Colon (tissue), 2 donors: ENCODE measurements around the gene CEP131.

Source experiments
- FAIRE-seq: peaks from 2 replicates; lab custom pipeline; 2012; peaks lifted over from hg19 to GRCh38; lab: Jason Lieb, UNC
- donor health status: control.
- donor health status: control.

Gene CEP131

DNA sequence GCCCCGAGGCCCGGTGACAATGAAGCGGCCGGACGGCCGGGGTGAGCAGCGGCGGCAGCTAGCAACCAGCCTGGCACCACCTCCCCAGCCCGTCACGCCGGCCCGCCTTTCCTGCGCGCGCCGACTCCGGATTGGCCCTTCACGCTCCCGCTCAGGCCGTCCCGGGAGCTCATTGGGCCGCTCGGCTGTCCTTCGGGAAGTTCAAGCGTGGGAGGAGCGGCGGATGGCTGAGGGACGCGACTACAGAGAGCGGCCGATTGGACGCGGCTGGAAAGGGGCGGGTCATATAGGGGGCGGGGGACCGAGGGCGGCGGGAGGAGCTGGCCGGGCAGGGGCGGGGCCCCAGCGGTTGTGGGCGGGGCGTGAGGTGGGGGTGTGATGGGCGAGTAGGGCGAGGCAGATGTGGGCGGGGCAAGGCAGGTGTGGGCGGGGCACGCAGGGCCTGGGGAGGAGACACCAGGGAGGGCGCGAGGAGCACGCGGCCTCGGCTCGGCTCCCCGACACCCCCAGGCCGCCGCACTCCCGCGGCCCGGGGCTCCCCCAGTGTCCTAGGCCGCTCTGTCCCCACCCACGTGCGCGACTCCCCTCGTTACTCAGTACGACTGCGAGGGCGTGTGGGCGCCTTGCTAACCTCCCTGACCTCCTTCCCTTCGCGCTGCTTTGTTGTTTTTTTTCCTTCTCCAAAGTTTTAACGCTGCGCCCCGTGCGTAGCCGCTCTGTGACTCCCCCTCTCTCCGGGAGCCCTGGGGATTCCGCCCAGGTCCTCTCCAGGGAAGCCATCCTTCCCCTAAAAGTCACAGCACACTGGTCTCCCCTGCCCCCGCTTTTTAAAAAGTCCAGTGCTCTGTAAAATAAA is at the start of gene CEP131:
TSS of gene CEP131 (minus strand) at position 60 of the 856 bp plus-strand sequence. CDS start 2,909 bp downstream, outside the sequence.
- FAIRE-seq, result no peak

DNA sequence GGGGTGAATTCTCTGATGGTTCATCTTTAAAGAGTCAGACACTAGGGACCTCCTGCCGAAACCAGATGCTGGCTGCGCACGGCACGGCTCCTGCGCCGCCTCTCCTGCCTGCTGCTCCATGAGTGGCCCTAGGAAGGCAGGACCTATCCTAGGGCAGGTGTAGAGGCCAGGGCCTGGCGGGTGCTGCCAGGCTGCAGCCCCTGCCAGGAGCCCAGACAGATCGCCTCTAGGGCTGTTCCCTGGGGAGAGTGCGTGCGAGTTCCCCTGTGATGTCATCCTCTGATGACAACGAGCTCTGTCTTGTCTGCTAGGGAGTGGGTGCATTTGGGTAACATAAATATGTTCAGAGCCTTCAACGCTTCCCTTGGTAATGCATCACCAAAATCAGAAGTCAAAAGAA is 48.5 kb upstream of the CEP131 start:
- no peak for FAIRE-seq

DNA sequence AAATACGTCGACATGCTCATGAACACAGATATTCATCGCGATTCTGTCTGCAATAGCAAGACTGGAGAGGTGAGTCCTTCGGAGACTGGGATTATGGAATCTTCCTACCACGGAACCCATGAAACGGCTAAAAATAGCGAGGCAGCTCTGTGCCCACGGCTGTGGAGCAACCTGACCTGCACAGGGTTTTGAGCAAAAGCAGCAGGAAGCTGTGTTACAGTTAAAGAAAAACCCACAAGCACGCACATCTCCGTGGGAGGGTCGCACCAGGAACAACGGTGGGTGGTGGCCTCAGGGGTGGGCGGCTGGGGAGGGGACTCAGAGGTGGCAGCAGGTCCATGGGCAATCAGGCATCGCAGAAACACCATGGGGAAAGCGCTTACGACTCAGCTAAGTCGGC is 47.5 kb upstream of the CEP131 start:
- FAIRE-seq, result no peak

DNA sequence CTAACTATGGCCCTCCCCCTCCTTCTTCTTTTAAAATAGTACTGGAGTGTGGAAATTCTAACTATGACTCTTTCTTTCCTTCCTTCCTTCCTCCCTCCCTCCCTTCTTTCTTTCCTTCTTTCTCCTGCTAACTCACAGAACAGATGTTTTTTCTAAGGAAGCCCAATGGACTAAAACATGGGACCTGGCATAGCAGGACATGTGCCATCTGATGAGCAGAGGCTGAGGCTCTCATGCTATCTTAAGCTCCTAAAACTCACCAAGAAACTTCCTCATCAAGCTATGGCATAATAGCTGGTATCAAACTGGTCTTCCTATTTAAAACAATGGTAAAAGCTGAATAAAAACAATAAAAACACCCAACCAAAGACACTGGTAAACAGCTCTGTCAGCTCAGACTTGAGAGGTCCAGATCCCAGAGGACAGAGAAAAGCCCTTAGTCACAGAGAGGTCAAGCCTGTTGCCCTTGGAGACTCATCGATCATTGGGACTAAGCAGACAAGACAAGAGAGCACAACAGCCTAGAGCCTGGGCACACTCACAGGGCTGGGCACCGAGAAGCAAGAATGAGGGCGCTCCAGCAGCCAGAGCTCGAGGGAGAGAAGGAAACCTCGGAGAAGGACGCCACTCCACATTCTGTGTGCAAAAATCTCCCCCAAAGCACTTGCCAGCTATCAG is 44.8 kb upstream of the CEP131 start:
- FAIRE-seq, result no peak

DNA sequence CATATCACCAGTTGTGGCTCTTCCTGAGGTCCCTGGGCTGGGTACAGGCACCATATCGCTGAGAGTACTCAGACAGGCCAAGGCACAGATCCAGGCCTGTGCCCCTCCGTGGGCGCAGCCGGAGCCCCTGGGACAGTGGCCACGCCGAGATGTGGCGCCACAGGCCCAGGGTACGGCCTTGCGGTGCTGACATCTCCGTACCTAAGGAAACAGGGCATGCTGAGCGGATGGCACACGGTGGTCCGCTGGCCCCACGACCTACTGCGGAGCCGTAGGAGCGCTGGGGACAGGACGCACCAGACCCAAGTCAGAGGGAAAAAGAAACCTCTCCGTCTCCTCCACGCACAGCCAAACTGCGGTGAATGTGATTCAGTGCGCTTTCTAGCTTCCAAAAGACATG is 42.8 kb upstream of the CEP131 start:
- no peak for FAIRE-seq

DNA sequence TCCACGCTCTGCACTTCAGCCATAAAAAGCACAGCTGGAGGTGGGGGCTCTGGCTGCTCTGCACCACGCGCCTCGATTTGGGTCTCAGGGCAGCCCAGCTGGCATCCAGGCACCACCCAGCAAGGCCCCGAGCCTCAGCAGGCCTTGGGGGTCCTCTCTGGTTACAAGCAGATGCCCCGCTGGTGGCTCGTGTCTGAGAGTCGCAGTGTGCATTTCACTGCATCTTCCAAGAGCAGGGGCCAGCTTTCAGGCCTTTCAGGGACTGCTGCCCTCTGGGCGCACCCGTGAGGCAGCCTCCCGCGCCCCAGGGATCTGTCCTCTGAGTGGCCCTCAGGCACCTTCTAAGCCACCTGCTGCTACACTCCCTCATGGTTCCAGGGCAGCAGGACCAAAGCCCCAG is 41.9 kb upstream of the CEP131 start:
- no peak for FAIRE-seq

DNA sequence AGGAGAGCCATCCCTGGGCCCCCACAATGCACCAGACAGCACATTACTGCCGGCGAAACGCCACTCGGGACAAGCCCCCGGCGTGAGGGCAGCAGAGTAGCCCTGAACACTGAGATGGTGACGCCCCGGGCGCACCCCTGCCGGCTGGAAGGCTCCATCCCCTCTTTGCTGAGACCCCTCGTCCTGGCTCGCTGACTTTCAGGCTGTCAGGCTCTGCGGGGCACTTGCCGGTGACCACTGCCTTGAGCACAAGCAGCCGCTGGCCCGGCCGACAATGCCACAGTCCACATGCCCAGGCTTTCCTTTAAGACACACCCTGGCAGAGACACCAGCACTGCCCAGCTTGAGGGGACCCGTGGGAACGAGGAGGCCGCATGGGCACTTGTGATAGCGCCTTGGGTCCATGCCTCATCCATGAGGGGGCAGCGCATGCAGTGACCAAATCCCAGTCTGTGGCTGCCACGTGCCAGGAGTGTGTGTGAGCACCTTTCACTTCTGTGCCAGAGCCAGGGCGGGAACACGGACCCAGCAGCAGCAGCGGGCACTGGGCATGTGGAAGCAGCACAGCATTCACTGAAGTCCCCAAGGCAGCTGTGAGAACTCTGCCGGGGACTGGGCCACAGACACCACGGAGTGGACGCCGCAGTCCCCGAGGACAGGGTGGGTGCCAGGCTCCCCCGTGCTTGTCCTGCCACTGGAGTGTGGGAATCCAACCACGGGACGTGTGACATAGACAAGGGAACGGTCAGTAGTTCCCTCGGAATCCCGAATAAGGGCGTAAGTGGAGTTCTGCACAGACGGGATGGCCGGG is 40.8 kb upstream of the CEP131 start:
- FAIRE-seq, result no peak

DNA sequence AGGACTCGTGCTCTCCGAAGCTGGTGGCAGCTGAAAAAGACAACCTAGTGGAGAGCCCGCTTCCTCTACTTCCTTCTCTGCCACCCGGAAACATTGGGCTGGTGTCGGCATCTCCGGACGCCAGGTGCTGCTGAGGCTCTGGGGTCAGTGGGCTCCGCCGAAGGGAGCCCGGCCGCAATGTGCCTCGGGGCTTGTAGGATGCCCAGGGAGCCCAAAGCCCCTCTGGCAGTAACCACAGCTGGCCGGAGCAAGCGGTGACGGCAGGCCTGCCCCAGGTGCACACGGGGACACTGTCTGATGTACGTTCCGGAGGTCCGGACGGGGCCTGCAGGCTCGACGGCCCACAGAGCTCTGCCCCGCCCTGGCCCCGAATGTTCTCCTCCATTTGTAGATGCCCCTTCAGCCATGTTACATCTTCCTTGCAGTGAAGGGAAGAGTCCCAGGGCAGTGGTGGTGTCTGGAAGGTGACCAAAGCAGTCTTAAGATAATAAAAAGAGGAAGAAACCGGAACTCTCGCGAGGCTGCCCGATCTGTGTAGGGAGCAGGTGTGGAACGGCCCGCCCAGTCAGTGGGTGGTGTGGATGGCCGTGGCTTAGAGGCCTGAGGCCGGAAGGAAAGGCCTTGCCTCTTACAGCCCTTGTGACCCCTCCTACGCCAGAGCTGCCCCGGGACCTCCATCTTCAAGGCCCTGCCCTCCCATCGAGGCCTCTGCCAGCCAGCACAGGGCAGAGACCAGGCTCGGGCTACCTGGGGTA is 39.0 kb upstream of the CEP131 start:
- no peak for FAIRE-seq

DNA sequence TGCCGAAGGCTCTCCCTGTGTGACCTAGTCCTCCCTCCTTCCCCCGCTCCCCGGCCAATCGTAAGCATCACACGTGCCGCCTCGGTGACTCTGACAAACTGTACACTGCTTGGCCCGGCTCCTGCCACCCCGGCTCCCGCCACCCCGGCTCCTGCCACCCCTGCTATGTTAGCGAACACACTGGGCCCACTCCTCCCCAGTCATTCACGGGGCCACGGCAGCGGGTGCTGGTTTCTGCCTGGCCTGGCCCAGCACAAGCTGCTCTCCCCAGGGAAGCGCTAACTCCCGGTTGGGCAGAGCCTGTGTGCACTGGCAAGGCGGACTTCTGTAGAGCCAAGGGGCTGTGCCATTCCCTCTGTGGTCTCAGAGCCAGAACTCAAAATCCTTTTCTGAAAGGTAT is 38.3 kb upstream of the CEP131 start:
- no peak for FAIRE-seq

DNA sequence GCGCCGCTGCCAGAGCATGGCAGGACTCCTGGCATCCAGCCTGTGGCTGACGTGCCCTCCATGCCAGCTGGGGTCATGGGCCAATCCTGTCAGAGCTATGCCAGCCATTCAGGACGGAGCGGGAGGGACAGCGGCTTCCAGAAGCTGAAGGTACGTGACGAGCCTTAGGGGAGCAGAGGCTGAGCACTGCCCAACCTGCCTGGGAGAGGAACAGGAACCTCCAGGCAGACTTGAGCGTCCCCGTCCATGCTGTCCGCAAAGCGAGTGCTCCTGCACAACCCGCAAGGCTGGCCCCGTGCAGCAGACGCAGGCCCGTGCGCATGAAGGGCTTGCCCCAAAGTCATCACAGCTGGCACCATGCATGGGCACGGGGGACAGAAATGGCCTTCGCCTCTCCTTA is 37.9 kb upstream of the CEP131 start:
- no peak for FAIRE-seq

DNA sequence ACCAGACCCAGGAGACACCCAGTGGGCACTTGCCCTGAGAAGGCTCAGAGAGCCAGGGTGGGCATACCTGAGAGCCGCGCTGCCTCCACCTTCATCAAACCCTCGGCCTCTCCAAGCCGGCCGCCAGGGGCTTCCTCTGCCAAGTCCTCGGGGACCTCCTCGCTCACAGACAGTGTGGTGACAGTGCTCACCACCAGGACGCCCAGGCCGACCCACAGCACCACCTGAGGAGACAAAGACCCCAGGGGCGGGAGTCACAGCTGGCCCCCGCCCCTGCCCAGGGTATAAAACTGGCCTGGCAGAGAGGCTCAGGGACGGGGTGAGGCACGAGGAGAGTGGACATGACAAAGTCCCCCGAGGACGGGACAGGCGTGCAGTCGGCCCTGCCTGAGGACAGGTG is 37.4 kb upstream of the CEP131 start:
- no peak for FAIRE-seq

DNA sequence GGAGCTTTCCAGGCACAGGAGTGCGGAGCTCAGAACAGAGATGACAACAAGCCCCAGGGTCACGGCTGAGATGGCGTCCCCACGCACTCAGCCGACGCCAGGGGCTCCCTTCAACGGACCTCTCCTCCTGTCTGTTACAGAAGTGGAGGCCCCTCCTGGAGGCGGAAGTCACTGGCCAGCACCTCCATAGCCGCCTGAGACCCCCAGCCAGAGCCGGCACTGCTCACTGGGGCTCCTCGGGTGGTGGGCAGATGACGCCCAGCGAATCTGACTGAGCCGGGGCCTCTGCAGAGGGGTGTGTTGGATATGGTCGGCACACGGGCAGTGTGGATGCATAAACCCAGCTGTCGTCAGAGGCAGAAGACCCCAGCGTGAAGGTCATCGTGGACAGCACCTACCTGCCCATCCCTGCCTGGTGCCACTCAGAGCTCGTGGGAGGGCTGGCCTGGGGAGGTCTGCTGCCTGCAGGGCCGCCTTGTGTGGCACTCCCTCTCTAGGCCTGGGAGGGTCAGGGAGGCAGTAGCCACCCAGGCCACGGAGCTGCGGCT is 36.4 kb upstream of the CEP131 start:
- no peak for FAIRE-seq

DNA sequence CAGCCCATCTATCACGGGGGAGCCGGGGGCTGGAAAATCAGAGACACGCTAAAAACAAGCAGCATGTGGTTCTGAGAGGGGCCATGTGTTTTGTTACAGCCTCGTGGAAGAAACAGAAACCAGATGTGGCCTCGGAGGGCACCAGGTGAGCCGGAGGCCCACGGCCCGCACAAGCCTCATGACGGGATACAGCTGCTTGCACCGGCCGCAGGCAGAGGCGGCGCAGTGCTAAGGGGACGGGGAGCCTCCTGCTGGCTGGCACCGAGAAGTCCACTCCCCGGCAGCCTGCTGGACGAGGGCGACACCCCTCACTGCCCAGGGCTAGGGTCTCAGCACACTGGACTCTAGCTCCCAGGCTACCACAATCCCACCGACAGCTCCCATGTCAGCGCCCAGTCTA is 35.5 kb upstream of the CEP131 start:
- FAIRE-seq, result no peak

DNA sequence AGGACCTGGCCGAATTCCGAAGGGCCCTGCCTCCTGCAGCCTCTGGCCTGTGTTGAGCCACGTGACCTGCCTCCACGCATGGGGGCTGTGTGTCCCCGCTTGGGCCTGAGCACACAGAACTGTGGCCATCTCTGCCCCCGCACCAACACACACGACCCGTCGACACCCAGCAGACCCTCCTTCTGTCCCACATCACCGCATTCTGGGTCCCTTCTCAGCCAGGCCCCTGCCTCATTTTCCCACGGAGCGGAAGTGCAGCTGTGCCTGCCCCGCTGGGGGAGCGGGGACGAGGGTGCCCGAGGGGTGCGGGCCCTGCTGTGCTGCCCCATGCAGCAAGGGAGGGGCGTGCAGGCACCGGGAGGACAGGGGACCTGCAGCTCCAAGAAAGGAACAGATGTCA is 34.8 kb upstream of the CEP131 start:
- no peak for FAIRE-seq

DNA sequence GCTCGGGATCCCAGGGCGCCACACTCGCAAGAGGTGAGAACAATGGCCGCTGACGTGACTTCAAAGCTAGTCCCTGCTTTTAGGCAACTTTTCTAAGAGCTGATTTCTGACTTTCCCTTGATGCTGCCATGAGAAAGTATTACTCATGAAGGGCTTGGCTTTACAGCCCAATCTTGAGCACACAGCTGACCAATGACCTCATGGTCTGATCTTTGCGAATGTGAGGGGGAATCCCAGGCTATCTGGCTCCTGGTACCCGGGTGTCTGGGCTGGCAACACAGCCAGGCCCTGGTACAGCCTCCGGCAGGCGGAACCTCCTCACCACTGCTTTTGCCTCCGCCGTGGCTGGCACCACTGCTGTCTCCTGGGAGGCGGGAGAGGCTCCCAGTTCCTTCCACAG is 33.9 kb upstream of the CEP131 start:
- FAIRE-seq, result no peak

DNA sequence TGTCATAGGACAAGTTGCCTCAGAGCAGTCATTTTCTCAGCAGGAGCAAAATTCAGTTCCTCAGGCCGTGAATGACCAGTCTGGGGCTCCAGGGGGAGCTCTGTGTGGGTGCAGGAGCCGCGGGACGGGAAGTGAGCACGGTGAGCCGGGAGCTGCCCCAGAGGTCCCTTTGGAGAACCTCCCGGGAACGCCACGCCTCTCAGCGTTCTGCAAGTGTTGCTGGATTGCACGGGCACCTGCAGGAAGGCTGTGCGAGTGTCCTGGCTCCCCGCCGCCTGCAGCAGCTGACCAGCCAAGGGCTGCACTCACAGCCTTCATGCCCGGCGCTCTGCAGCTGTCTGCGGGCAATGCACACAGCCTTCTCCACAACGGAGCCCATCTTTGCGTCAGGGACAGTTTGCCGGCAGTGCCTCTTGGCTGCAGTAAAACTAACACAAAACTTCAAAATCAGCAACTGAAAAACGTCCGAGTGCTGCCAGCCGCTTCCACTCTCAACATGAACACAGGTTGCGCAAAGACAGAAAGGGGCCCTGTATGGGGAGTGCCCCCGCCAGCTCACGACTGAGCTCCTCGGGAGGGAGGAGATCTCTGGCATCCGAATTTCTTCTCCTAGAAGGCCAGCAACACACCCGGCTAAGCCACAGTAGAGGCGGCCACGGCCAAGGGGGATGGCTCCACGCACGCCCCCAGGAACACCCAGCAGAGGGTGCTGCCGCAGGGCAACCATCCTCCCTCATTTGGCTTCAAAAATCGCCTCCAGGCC is 32.4 kb upstream of the CEP131 start:
- FAIRE-seq, result no peak

DNA sequence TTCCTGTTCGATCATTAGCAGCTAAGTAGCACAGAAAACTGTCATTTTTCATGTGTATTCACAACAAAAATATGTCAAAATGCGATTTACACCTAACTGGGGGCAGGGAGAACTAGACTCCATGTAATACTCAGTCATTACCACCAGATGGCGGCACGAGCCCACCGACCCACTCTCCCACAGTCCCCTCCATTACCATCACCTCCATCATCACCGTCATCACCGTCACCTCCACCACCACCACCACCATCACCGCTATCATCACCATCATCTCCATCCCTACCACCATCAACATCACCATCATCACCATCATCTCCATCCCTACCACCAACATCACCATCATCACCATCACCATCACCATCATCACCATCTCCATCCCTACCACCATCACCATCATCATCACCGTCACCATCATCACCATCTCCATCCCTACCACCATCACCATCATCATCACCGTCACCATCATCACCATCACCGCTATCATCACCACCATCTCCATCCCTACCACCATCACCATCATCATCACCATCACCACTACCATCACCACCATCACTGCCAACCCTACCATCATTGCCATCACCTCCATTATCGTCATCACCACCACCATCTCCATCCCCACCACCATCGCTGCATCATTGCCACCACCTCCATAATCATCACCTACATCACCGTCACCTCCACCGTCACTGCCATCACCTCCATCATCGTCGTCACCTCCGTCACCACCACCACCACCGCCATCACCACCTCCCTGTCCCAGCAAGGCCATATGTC is 30.8 kb upstream of the CEP131 start:
- no peak for FAIRE-seq

DNA sequence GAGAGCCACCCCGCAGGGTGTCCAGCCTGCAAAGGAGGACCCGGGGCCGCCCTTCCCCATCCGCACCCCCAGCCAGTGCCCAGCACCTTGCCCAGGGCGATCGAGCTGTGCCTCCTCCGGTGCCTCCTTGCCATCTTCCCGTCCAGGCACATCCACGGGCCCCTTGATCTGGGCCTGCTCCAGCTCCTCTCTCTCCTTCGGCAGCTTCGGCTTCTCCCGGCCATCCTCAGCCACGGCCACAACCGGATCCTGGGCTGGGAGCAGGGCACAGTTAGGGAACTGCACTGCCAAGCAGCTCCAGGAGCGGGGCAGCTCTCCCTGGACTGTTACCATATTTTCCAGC is 30.2 kb upstream of the CEP131 start:
- FAIRE-seq, result no peak

DNA sequence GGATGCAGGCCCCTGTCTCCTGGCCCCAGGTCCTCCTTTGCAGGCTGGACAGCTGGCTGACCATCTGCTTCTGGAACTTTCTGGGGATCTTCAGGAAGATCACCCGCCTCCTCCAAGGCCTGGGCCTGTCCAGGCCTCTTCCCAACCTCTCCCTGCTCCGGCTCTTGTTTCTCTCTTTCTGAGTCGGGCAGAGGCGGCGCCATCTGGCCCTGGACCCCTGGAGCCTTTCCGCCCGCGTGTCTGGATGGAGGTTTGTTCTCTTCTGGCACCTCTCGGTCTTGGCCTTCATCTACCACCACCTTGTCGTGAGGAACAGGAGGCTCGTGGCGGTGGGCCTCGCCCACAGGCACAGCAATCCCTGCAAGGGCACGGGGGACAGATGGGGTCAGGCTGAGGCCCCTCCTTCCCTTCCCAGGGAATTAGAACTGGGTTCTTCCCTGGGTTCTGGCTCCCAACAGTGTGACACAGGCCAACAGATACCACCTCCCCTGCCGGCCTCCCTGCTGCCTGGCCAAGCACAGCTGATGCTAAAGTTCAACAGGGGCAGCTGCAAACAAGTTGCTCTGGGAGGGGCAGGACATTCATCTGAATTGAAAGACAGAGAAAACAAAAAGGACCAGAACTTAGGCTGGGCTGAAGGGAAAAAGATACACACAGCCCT is 29.7 kb upstream of the CEP131 start:
- no peak for FAIRE-seq
